Sigmoid colon (tissue), 7 donors: ENCODE results near the gene NPAS2. TPM values are rescaled to one million over a fixed set of nuclear protein-coding genes. Genes with fewer than 3 reads are reported as not detected.

Source experiments
- DNase-seq: peaks from one replicate; pipeline ENCODE4 v3.0.0-alpha.2; 2019
- H3K27ac ChIP-seq, 4 donors: fragments of 200-600 bp; sonication (generic); one replicate each; pipeline ENCODE4 v1.5.1; 2016 to 2019; ENCODE audit warnings: mild to moderate bottlenecking in 1 of 4
- H3K27me3 ChIP-seq, 3 donors: fragments of 200-600 bp; sonication (generic); one replicate each; pipeline ENCODE4 v1.5.1; 2019; ENCODE audit warnings: mild to moderate bottlenecking in 1 of 3
- H3K36me3 ChIP-seq, 4 donors: fragments of 200-600 bp; sonication (generic); one replicate each; pipeline ENCODE4 v1.5.1; 2016 to 2019
- H3K4me1 ChIP-seq, 4 donors: fragments of 200-600 bp; sonication (generic); one replicate each; pipeline ENCODE4 v1.5.1; 2017 to 2019
- H3K4me3 ChIP-seq, 4 donors: fragments of 200-600 bp; sonication (generic); one replicate each; pipeline ENCODE4 v1.5.1; 2017 to 2019; ENCODE audit warnings: mild to moderate bottlenecking in 2 of 4, moderate library complexity in 1 of 4
- H3K9me3 ChIP-seq, 4 donors: fragments of 200-600 bp in 3 of 4; sonication (generic) in 3 of 4; one replicate each; pipeline versions ENCODE4 v1.5.1 to v1.6.1; 2013 to 2019
- CTCF ChIP-seq, 4 experiments: fragments of 450-650 bp in 3 of 4; fragments of 200-600 bp in 1 of 4; IDR thresholded peaks; one replicate each; pipeline ENCODE4 v1.5.1; 2016 to 2019; ENCODE audit warnings: antibody characterized with exemption in 4 of 4, mild to moderate bottlenecking in 3 of 4, moderate library complexity in 2 of 4
- EP300 ChIP-seq, 4 donors: sonication (generic); formaldehyde crosslinking; IDR thresholded peaks; one replicate each; pipeline ENCODE4 v1.6.1; 2017; ENCODE audit warnings: antibody characterized with exemption in 4 of 4
- POLR2A ChIP-seq, 2 donors: fragments of 450-650 bp; IDR thresholded peaks; one replicate each; pipeline ENCODE4 v1.6.1; 2016; ENCODE audit warnings: antibody characterized with exemption in 2 of 2, mild to moderate bottlenecking in 2 of 2, moderate library complexity in 2 of 2
- POLR2AphosphoS5 ChIP-seq, 4 donors: sonication (generic); formaldehyde crosslinking; IDR thresholded peaks; one replicate each; pipeline ENCODE4 v1.6.1; 2017; ENCODE audit warnings: antibody characterized with exemption in 4 of 4
- WGBS, 2 donors: extraction: QIAGEN DNeasy Blood & Tissue Kit; methylation state at CpG; one replicate each; pipeline ENCODE4 v1.1.7; 2013; 5-methylcytosine and 5-hydroxymethylcytosine counted together
- intact Hi-C: fragments of 100-400 bp; cut with DNase I; formaldehyde crosslinking; loops from one replicate; pipeline ENCODE4 v1.15.1; 2023
- polyA plus RNA-seq, 3 donors: library from polyadenylated mRNA; stranded (reverse); fragments of 200-250 nt; gene quantifications; one replicate each; pipeline ENCODE4 v1.2.3, GENCODE V29; 2013
- total RNA-seq, 4 donors: library from RNA; depleted of rRNA; stranded (reverse); fragments of >200 nt; gene quantifications; one replicate each; pipeline ENCODE4 v1.1.0, GENCODE V29; 2016
- donor health status: healthy with polysubstance abuse.
- donor health status: Bipolar disorder and iron deficiency.
- donor health status: healthy.

Gene NPAS2
- total and polyA plus RNA-seq, 7 donors = 14.2 to 53.9 (median 23.2) TPM

GRCh38 chr2:100964222-100964621, 144.3 kb downstream of the NPAS2 start:
- Histone ChIP-seq H3K9me3 (no peaks in the 10 kb centered on the region), H3K27me3 (no peaks in the 10 kb centered on the region), H3K4me1 (peaks cover 0 to 13% (median 4%) of the 10 kb centered on the region in 4 donors), H3K27ac (no peak overlapping the region), H3K4me3 (no peak overlapping the region), H3K36me3 (peaks cover 0 to 7% (median 3%) of the 10 kb centered on the region in 4 donors)
- peak; percentile 5 for DNase-seq
- no peak for TF ChIP-seq CTCF (IDR thresholded peaks at IDR 0.05)
- TF ChIP-seq POLR2AphosphoS5 (IDR thresholded peaks at IDR 0.05) = no peak
- TF ChIP-seq EP300 (IDR thresholded peaks at IDR 0.05) = no peak
- TF ChIP-seq POLR2A (IDR thresholded peaks at IDR 0.05) = no peak
- 70 to 90% methylated on average over 12 of the region's 12 CpGs for WGBS, 2 donors
- intact Hi-C loops = no loop called here

GRCh38 chr2:100964681-100965169, 144.8 kb downstream of the NPAS2 start:
- DNase-seq = peak; percentile 40
- H3K4me3 ChIP-seq = no peak overlapping the region
- no peak overlapping the region for H3K27ac ChIP-seq

GRCh38 chr2:100965596-100965995, 145.7 kb downstream of the NPAS2 start:
- WGBS, 2 donors = 94 to 96% methylated on average over 5 of the region's 5 CpGs
- no peaks in the 10 kb centered on the region for H3K9me3 ChIP-seq
- intact Hi-C loops = no loop called here
- H3K27ac ChIP-seq = no peak overlapping the region
- no peaks in the 10 kb centered on the region for H3K27me3 ChIP-seq
- H3K4me3 ChIP-seq = no peak overlapping the region
- peak; percentile 40 for DNase-seq
- H3K4me1 ChIP-seq = peaks cover 0 to 13% (median 3%) of the 10 kb centered on the region in 4 donors
- peaks cover 0 to 14% (median 3%) of the 10 kb centered on the region in 4 donors for H3K36me3 ChIP-seq
- TF ChIP-seq POLR2A (IDR thresholded peaks at IDR 0.05) = no peak
- TF ChIP-seq POLR2AphosphoS5 (IDR thresholded peaks at IDR 0.05) = no peak
- TF ChIP-seq EP300 (IDR thresholded peaks at IDR 0.05) = no peak
- TF ChIP-seq CTCF (IDR thresholded peaks at IDR 0.05) = no peak

More at GRCh38 chr2:100964681-100965169, 144.8 kb downstream of the NPAS2 start:
- intact Hi-C loops = no loop called here
- Histone ChIP-seq H3K36me3 (peaks cover 0 to 7% (median 3%) of the 10 kb centered on the region in 4 donors), H3K9me3 (no peaks in the 10 kb centered on the region), H3K4me1 (peaks cover 0 to 13% (median 3%) of the 10 kb centered on the region in 4 donors), H3K27me3 (no peaks in the 10 kb centered on the region)
- WGBS, 2 donors = 84 to 86% methylated on average over 11 of the region's 11 CpGs
- TF ChIP-seq POLR2AphosphoS5 (IDR thresholded peaks at IDR 0.05) = no peak
- no peak for TF ChIP-seq EP300 (IDR thresholded peaks at IDR 0.05)
- no peak for TF ChIP-seq CTCF (IDR thresholded peaks at IDR 0.05)
- TF ChIP-seq POLR2A (IDR thresholded peaks at IDR 0.05) = no peak

GRCh38 chr2:100967716-100968115, 147.8 kb downstream of the NPAS2 start:
- H3K36me3 ChIP-seq = peaks cover 0 to 25% (median 6%) of the 10 kb centered on the region in 4 donors
- intact Hi-C loops = no loop called here

More at GRCh38 chr2:100967716-100968115, 147.8 kb downstream of the NPAS2 start:
- Histone ChIP-seq H3K27ac (no peak overlapping the region), H3K4me1 (no peaks in the 10 kb centered on the region), H3K27me3 (no peaks in the 10 kb centered on the region), H3K4me3 (no peak overlapping the region), H3K9me3 (no peaks in the 10 kb centered on the region)
- TF ChIP-seq EP300 (IDR thresholded peaks at IDR 0.05) (no peak), CTCF (IDR thresholded peaks at IDR 0.05) (no peak)
- DNase-seq = peak; percentile 30
- 94 to 95% methylated on average over 8 of the region's 8 CpGs for WGBS, 2 donors
